GM11168 (cell line): ENCODE data around the gene TMEM106B.
"Not testable (repeated sequence)": the region's sequence is repeated elsewhere in the genome, so short reads cannot be mapped to it uniquely, and the experiment has no call there.

Experiments
- in situ Hi-C: fragments of 300-500 bp; cut with MboI; formaldehyde crosslinking; loops from one replicate; pipeline ENCODE4 v1.12.0; 2022; ENCODE audit warnings: low sequenced_read_pairs; ENCODE audit not compliant: unreplicated experiment

The TMEM106B gene

DNA sequence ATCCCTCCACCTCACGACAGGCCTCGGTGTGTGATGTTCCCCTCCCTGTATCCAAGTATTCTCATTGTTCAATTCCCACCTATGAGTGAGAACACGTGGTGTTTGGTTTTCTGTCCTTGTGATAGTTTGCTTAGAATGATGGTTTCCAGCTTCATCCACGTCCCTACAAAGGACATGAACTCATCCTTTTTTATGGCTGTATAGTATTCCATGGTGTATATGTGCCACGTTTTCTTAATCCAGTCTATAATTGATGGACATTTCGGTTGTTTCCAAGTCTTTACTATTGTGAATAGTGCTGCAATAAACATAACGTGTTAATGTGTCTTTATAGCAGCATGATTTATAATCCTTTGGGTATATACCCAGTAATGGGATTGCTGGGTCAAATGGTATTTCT is 13.9 kb downstream of the TMEM106B start:
- in situ Hi-C loops = not testable (repeated sequence)

DNA sequence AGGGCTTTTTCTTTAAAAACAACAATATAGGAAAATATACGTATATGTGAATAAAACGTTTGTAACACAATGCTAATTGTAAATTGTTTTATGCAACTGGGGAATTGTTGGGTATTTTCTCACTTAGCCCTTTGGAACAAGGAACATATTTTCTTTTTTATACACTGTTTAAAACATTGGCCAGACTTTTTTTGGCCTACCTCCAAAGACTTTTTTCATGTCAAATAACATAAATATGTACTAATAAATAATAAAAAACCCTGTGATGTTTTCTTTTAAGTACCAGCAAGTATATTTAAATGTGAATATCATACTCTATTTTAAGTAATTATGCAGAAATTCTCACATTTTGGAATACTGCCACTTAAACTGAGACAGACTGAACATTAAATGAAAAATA is 15.7 kb downstream of the TMEM106B start:
- in situ Hi-C loops = no loop called here

DNA sequence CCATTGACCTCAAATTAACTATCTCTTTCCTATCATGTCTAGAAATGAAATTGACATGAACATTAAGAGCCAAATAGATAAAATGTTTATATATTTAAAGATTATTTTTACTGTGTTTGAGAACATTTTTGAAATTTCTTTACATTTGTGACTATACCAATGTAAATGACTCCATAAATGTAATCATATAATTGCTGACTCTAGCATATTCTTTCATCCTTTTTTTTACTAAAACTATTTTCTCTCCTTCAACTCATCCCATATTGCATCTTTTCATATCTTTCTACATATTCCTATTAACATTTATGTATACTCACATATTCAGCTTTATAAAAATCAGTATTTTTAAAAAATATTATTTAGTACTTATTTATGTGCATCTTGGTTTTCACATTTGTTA is 16.9 kb downstream of the TMEM106B start:
- in situ Hi-C loops = no loop called here

DNA sequence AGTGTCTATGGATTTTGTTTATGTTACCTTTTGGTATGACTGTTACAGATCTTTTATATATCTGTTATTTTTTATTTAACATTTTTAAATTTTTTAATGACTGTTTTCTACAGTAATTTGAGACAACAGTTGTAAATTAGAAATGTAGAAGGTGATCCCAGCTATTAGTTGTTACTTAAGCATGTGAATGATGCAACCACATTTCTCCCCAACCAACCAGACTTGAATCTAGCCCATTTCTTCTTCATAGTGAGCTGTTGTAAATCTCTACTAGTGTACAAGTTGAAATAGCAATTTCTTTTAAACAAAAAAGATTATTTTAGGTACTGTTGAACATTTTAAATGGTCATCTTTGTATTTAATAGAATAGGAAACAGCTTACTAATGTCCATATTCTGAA is 18.0 kb downstream of the TMEM106B start:
- in situ Hi-C loops = no loop called here

DNA sequence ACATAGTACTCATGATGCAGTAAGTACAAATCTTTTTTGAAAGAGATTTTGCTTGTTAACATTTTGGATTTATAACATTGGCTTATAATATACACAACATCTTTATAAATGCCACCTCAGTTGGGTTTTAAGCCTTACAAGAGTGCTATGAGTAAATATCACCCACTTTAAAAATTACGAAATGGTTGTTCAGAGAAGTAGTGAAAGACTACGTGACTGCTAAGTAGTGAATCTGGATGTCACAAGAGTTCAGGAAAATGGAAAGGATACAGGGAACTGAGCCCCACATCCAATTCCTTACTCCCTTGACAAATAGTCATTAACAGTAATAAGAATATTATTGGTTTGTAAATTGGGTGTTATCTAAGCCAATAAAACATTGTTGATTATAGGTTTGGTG is 20.0 kb downstream of the TMEM106B start:
- in situ Hi-C loops = no loop called here

DNA sequence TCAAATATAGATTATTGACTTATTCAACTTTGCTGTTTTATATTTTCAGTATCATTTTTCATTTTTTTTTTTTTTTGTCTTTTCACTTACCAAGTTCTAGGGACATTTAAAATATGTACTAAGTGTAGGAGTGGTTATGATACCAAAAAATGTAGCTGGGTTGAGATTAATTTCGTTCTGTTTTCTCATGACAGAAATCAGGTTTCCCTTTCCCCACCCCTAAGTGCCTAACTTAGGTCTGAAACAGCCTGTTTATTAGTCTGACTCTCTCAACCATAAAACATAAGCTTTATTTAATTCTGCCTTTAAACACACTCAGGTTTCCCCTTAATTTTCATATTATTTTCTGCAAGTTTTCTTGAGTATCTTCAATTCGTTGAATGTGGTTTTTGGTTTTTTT is 22.1 kb downstream of the TMEM106B start:
- in situ Hi-C loops = no loop called here

DNA sequence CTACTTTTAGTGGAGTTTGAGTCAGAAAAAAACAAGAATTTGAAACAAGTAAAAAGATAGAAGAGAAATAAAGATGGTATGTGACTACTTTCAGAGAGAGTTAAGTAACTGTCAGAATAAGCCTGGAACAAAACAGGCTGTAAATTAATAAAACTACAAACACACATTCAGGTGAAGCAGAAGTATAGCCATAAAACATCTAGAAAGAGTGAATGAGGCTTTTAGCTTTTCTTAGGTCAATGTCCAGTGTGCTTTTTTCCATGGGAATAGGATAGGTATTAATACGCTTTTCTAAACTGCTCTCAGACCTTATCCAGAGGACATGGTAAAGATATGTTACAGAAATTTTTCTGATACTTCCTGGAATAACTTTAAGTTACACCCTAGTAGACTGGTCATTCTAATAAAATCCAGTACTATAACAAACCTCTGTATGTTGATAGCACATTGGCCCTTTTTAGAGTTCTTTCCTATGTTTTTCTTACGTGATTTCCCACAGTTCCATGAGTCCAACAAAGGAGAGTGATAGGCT is 23.3 kb downstream of the TMEM106B start:
- in situ Hi-C loops = no loop called here

DNA sequence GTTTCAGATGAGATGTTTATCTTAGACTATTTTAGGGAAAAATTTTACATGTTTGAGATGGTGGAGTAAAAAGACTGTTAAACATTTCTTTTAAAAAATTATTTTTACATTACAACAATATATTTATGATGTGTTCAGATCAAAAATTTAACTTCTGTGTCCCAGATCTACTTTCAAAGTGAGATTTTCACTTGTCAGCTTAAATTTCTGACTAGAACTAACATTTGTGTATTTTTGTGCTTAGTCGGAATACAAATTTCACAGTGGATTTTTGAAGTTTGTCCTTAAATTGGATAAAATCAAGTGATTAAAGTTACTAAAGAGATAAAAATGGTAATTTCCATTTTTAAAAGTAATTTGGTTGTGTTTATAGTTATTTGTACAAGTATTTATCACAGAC is 24.9 kb downstream of the TMEM106B start:
- in situ Hi-C loops = loop anchor here (5.0 kb wide), 1 partner anchor 41 kb away; no protein-coding TSS in a partner anchor

DNA sequence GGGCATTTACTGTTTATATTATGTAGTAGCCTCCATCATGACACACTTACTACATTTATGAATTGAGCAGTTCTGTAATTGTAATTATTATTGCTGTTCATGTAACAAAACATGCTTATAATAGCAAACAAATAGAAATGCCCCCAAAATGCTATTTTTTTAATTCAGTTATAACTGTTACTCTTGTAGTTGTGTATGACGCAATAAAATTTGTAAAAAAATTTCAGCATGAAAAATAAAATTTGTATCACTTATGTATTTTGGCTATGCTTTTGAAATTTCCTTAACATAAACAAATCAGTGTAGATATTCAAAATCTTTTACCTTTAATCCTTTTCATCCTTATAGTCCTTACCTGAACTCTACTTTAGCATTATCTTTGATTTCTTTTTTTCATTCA is 25.9 kb downstream of the TMEM106B start:
- in situ Hi-C loops = loop anchor here (5.0 kb wide), 1 partner anchor 40 kb away; no protein-coding TSS in a partner anchor

DNA sequence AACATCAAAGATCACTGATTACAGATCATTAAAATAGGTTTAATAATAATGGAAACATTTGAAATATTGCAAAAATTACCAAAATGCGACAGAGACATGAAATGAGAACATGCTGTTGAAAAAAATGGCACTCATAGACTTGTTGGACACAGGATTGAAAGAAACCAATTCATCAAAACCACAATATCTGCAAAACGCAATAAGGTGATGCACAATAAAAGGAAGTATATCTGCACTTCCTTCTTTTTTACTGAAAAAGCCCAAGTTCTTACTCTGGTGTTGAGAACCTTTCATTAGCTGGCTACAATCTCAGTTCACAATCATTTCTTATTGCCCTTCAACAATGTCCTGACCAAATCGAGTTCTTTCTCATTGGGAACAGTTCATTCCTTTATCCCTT is 28.7 kb downstream of the TMEM106B start:
- in situ Hi-C loops = loop anchor here (5.0 kb wide), 1 partner anchor 37 kb away; no protein-coding TSS in a partner anchor

DNA sequence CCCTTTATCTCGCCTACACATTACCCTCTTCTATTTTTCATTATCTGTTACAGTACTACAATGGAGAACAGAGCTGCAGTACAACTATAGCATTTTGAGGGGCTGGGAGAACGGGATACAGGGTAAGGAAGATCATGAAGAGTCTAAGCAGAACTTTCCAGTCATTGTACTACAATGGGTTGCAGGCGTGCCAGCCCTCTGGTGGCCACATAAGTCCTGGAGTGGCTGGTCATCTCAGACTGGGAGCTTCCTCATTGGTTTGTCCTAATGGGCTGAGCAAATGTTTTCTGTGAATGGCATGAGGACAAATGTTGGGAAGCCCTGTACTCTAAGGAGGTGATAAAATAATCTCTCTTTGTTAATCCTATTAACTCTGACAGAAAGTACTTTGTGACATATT is 33.0 kb downstream of the TMEM106B start:
- in situ Hi-C loops = no loop called here

DNA sequence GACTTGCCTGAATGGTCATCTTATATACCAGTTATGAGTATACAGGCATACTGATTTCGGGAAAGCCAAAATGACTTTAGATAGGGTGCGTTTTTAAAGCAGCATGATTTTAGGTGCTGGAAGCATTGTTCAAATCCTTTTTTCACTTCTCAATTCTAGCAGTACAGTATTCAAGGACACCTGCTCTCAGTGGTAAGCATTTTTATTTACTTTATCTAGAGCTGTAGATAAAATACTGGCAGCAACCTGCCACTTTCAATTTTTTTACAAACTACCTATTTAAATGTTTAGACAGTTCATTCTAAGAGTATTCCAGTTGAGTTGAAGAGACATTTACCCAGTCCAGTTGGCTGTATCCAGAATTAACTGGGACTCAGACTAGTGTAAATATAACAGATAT is 33.6 kb downstream of the TMEM106B start:
- in situ Hi-C loops = no loop called here

DNA sequence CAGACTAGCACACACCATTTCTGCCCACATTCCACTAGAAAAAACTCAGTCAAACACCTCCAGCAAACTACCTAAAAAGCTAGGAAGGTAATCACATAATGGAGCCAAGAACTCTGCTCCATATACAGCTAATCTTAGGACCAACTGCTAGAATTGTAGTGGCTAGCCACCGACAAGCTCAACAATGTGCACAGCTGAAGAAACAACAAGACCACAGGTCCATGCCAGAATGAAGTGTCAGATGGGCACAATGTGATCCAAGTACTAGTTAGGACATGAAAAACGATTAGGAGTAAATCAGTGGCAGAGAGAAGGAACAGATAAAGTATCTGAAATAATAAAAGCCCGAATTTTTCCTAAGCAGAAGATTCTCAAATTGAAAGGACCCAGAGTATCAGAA is 38.6 kb downstream of the TMEM106B start:
- in situ Hi-C loops = no loop called here

DNA sequence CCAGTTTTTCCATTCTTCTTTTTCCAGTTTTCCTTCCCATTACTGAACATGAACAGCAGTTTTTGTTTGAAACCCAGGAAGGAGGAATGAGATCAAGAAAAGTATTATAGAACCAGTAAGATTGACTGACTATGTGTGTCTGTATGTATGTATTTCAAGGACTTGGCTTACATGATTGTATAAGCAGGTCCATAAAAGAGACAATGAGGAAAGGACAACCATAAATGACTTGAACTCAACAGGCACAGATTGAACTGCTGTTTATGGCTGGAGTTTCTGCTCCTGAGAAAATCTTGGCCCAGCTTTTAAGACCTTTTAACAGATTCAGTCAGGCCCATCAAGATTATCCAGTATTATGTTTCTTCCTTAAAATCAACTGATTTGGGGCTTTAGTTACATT is 39.1 kb downstream of the TMEM106B start:
- in situ Hi-C loops = no loop called here

DNA sequence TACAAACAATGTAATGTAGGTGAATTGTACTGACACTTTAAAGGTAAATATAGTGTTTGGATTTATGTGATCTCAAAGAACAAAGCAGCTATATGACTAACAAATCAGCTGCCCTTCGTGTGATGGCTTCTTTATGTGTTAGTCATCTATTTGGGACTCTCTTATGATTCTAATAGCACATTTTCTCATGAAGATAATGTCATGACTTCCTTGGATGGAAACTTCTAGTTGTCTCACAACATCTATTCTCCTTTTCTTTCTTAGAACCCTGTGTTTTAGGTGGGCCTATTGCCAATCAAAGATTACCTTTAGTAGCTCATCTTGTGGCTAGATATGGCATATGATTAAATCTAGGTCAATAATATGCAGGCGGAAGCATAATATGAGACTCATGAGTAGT is 45.0 kb downstream of the TMEM106B start:
- in situ Hi-C loops = no loop called here

DNA sequence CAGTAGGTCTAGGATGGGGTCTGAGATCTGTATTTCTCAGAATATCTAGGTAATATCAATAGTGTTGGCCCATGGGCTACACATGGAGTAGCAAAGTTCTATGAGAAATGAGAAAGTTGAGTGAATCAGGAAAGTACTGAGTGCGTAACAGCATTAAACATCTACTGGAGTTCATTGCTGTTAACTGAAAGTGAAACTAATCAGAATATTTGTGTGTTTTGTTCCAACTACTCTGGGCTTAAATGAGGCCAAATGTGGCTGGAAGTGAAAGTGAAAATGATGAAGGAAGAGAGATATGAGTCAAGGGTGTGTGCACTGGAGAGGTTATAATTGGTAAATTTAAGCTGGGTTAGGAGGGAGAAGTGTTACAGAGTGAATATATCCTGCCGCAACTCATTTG is 46.5 kb downstream of the TMEM106B start:
- in situ Hi-C loops = no loop called here

DNA sequence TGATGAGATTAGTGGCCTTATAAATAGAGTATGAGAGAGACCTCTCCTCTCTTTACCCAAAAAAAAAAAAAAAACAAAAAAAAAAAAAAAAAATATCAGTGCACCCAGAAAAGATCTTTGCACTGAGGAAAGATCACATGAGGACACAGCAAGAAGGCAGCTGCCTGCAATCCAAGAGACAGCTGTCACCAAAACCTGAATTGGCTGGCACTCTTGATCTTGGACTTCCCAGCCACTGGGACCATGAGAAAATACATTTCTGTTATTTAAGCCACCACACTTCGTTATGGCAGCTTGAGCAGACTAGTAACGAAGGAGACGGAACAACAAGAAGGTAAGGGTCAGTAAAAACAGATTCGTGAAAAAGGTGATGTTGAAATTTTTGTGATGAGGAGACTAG is 47.0 kb downstream of the TMEM106B start:
- in situ Hi-C loops = no loop called here

DNA sequence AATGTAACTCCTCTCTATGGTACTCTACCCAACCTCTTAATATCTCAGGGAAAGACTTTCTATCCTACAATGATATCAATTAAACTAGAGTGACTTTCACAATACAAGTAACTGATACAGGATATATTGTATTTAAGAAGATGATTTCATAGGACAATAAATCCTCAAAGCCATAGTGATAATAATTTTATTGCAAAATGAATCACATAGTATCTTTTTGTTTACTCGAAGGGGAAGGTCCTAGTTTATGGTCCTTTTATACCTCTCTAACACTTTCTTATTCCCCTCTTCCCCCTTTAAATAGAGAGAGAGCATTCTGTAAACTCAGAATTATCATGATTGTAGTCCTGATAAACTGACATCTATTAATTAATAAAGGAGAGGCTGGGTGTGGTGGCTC is 56.4 kb downstream of the TMEM106B start:
- in situ Hi-C loops = no loop called here

DNA sequence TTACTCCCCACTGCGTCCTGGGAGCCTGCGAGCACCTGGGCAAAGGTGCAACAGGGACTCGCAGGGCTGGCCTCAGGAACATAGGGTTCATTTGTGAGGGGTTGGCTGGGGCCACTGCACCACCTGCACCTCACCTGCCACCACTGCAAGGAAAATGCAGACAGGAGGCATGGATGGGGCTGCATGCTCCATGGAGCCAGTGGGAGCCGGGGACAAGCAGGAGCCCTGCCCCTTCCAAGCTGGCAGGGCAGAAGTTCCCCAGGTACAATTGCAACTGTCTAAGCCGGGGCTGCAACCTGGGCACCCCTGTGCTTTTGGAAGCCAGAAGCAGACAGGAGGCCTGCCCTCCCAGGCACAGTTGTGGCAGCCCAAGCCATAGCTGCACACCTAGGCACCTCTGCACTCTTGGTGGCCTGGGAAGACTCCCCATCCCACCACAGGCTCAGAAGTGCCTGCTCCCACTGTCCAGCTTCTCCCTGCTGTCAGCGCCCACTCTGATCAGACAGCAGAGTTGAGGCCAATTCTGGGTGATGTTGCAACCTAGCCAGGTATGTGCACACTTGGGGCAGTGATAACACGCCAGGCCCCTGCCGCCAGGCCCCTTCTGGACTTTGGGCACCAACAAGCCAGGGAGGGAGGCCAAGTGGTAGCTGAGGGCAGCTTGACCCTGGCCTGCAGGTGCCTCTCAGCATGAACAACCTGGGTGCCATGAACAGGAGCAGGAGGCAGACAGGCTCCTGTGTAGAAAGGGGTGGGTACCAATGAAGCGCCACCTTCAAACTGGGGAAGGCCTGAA is 58.2 kb downstream of the TMEM106B start:
- in situ Hi-C loops = no loop called here

DNA sequence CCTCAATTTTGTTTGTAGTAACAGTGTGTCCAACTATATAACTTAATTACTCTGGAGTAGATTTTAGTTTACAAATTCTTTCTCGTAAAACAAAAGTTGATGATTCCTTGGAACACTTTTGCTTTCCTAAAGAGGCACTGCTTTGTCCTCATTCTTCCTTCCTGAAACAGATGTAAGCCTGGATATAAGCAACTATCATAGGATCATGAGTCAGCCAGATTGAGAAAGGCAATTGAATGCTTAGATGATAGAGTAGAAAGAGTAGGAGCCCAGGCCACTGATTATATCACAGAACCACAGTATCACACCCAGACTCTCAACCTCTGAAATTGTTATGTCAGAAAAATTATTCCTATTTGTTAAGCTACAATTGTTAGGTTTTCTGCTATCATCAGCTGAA is 69.9 kb downstream of the TMEM106B start:
- in situ Hi-C loops = no loop called here

DNA sequence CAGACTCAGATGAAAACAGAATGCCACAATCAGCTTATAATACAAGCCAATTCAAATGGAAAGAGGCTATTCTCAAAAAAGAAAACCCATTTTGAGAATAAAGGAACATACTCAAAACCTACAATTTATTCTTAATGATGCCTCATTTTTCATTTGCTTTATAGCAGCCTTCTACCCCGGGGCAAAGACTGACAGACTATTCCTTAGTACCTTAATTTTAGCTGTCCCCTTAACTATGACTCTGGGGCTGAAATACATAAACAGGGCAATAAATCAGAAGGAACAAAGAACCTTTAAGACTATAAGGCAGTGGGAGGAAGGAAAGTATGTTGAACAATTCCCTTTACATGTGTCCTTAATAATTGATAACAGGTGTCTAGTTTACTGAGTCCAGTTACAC is 76.8 kb downstream of the TMEM106B start:
- in situ Hi-C loops = no loop called here

DNA sequence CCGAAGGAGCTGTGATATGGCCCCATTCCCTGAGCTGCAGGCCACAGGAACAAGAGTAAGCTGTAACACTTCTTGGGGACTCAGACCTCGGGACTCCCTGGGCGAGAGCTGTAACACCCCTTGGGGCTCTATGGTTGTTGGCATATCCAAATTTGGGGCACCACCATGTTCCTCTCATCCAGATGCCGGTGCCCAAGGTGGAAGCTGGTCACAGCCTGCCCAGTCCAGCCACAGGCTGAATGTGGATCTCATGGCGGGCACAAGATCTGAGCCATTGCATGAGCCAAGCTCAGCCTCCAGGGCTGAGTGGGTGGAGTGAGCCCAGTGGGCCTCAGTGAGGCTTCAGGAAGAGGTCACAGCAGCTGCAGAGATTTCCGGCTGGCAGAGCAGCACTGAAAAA is 78.9 kb downstream of the TMEM106B start:
- in situ Hi-C loops = no loop called here
